SU-DHL-6 (cell line): Measurements from ENCODE around the gene INPP5A.

Experiments used
- H2AFZ ChIP-seq: fragments of 200-600 bp; sonication (generic); 2 replicates; pipeline ENCODE4 v1.6.1; 2014; ENCODE audit warnings: low read depth, mild to moderate bottlenecking, moderate library complexity, mixed read lengths, antibody characterized with exemption, low read length; ENCODE audit not compliant: severe bottlenecking
- H3F3A ChIP-seq: fragments of 200-600 bp; shearing (Covaris generic); 2 replicates; pipeline ENCODE4 v1.6.0; 2016; ENCODE audit warnings: antibody characterized with exemption, mild to moderate bottlenecking; ENCODE audit not compliant: insufficient read depth
- H3K27ac ChIP-seq: fragments of 200-600 bp; sonication (generic); 2 replicates; pipeline ENCODE4 v1.5.1; 2016; ENCODE audit warnings: low read depth, mild to moderate bottlenecking, low read length, moderate library complexity, mixed read lengths
- H3K27me3 ChIP-seq: fragments of 200-600 bp; sonication (generic), shearing (Covaris generic); 2 replicates; pipeline ENCODE4 v1.6.0; 2014; ENCODE audit warnings: mild to moderate bottlenecking, low read length
- H3K36me3 ChIP-seq: fragments of 200-600 bp; sonication (generic); 2 replicates; pipeline ENCODE4 v1.6.1; 2014; ENCODE audit warnings: mild to moderate bottlenecking, low read length, mixed read lengths
- H3K4me2 ChIP-seq: fragments of 300-600, 200-600 bp; shearing (Covaris generic), sonication (generic); 2 replicates; pipeline ENCODE4 v1.6.0; 2014; ENCODE audit warnings: low read length, low read depth, mild to moderate bottlenecking; ENCODE audit not compliant: poor library complexity, severe bottlenecking
- H3K4me3 ChIP-seq: fragments of 200-600 bp; sonication (generic); 2 replicates; pipeline ENCODE4 v1.5.1; 2014; ENCODE audit warnings: antibody characterized with exemption, low read length, mild to moderate bottlenecking, mixed read lengths; ENCODE audit not compliant: insufficient read depth, poor library complexity, severe bottlenecking
- H3K79me2 ChIP-seq: fragments of 200-600 bp; sonication (generic); 2 replicates; pipeline ENCODE4 v1.6.1; 2014; ENCODE audit warnings: mild to moderate bottlenecking, low read length, moderate library complexity; ENCODE audit not compliant: insufficient read depth
- H3K9ac ChIP-seq: fragments of 200-600 bp; sonication (generic); 2 replicates; pipeline ENCODE4 v1.7.0; 2014; ENCODE audit warnings: mild to moderate bottlenecking, low read length
- H3K9me2 ChIP-seq: fragments of 200-600 bp; sonication (generic); replicated peaks from 2 replicates; pipeline ENCODE4 v1.6.1; 2014; ENCODE audit warnings: low read length; ENCODE audit not compliant: insufficient read depth
- H3K9me3 ChIP-seq: fragments of 200-600 bp; sonication (generic); 2 replicates; pipeline ENCODE4 v1.6.1; 2014; ENCODE audit warnings: low read length, mixed read lengths; ENCODE audit not compliant: insufficient read depth
- H4K20me1 ChIP-seq: fragments of 200-600 bp; sonication (generic); 2 replicates; pipeline ENCODE4 v1.6.1; 2014; ENCODE audit warnings: low read depth, mild to moderate bottlenecking, antibody characterized with exemption, low read length, moderate library complexity, mixed read lengths
- CTCF ChIP-seq: fragments of 200-600 bp; sonication (generic); IDR thresholded peaks from one replicate; pipeline ENCODE4 v1.5.1; 2017; ENCODE audit warnings: antibody characterized with exemption, mild to moderate bottlenecking, low read length, moderate library complexity; ENCODE audit not compliant: insufficient read depth, poor library complexity, severe bottlenecking
- EZH2phosphoT487 ChIP-seq: fragments of 200-600 bp; sonication (generic), shearing (Covaris generic); conservative IDR thresholded peaks from 2 replicates; pipeline ENCODE4 v1.6.1; 2018; ENCODE audit warnings: mild to moderate bottlenecking, antibody characterized with exemption, low read length, moderate library complexity, mixed read lengths

INPP5A gene

GRCh38 chr10:132559538-132559937 lies 22.0 kb downstream of the INPP5A start:
- Histone ChIP-seq H2AFZ (no peak overlapping the region), H3K4me2 (no peak overlapping the region), H3K4me3 (no peak overlapping the region), H3K27ac (no peak overlapping the region), H3F3A (no peaks in the 10 kb centered on the region), H4K20me1 (no peaks in the 10 kb centered on the region), H3K9me3 (no peaks in the 10 kb centered on the region), H3K27me3 (no peaks in the 10 kb centered on the region), H3K79me2 (no peaks in the 10 kb centered on the region), H3K9ac (no peak overlapping the region), H3K36me3 (no peaks in the 10 kb centered on the region), H3K9me2 (no peaks in the 10 kb centered on the region)
- TF ChIP-seq EZH2phosphoT487 (no peak), CTCF (no peak)

- Histone ChIP-seq H3K4me3 (no peak overlapping the region), H4K20me1 (no peaks in the 10 kb centered on the region), H3K4me2 (no peak overlapping the region), H3K79me2 (no peaks in the 10 kb centered on the region), H3F3A (no peaks in the 10 kb centered on the region), H2AFZ (no peak overlapping the region), H3K36me3 (no peaks in the 10 kb centered on the region), H3K27me3 (no peaks in the 10 kb centered on the region), H3K9ac (no peak overlapping the region), H3K9me2 (no peaks in the 10 kb centered on the region), H3K27ac (no peak overlapping the region), H3K9me3 (no peaks in the 10 kb centered on the region)
- TF ChIP-seq EZH2phosphoT487: no peak
- TF ChIP-seq CTCF: no peak
Observed at GRCh38 chr10:132560241-132560731, 22.7 kb downstream of the INPP5A start.

GRCh38 chr10:132562177-132562915 lies 24.8 kb downstream of the INPP5A start:
- Histone ChIP-seq H2AFZ (no peak overlapping the region), H3K27me3 (no peaks in the 10 kb centered on the region; the same call in 1 of the 2 replicates), H3K4me2 (no peak overlapping the region), H3K79me2 (no peaks in the 10 kb centered on the region), H3K9ac (no peak overlapping the region), H3K9me3 (no peaks in the 10 kb centered on the region), H3K4me3 (no peak overlapping the region), H3K9me2 (no peaks in the 10 kb centered on the region), H4K20me1 (no peaks in the 10 kb centered on the region), H3F3A (no peaks in the 10 kb centered on the region), H3K36me3 (no peaks in the 10 kb centered on the region), H3K27ac (no peak overlapping the region)
- no peak for TF ChIP-seq EZH2phosphoT487

GRCh38 chr10:132562916-132563456 lies 25.4 kb downstream of the INPP5A start:
- Histone ChIP-seq H3K9me2 (no peaks in the 10 kb centered on the region), H2AFZ (no peak overlapping the region), H3K27ac (no peak overlapping the region), H3K27me3 (no peaks in the 10 kb centered on the region; the same call in 1 of the 2 replicates), H3K4me2 (no peak overlapping the region), H3K36me3 (no peaks in the 10 kb centered on the region), H3K9ac (no peak overlapping the region), H3F3A (no peaks in the 10 kb centered on the region), H4K20me1 (no peaks in the 10 kb centered on the region), H3K79me2 (no peaks in the 10 kb centered on the region), H3K4me3 (no peak overlapping the region), H3K9me3 (no peaks in the 10 kb centered on the region)
- no peak for TF ChIP-seq EZH2phosphoT487
- TF ChIP-seq CTCF: no peak
